Measurements from ENCODE around the gene SSH2.
"Not testable (repeated sequence)": the region's sequence is repeated elsewhere in the genome, so short reads cannot be mapped to it uniquely, and the experiment has no call there.

The SSH2 gene

GRCh38 chr17:29929533-29930408, at the start of gene SSH2:
Gene SSH2 (minus strand): TSS chr17:29930228. CDS start chr17:29930000, 228 bp downstream.
- DNase-seq = peak; percentile 90

- DNase-seq = no peak
These were observed 47.8 kb upstream of the SSH2 start for GRCh38 chr17:29977836-29978235.

- no peak for DNase-seq
These were observed 43.0 kb upstream of the SSH2 start for GRCh38 chr17:29973005-29973404.

- no peak for DNase-seq
These were observed 42.2 kb upstream of the SSH2 start for GRCh38 chr17:29972277-29972676.

- DNase-seq = no peak
These were observed 38.2 kb upstream of the SSH2 start for GRCh38 chr17:29968271-29968670.

- DNase-seq = no peak
These were observed 32.6 kb upstream of the SSH2 start for GRCh38 chr17:29962656-29963055.

GRCh38 chr17:29959658-29960337, 29.8 kb upstream of the SSH2 start:
- no peak for DNase-seq

- DNase-seq = no peak
These were observed 29.1 kb upstream of the SSH2 start for GRCh38 chr17:29958947-29959657.

GRCh38 chr17:29957488-29957887, 27.5 kb upstream of the SSH2 start:
- DNase-seq = not testable (repeated sequence)

- DNase-seq = no peak
These were observed 26.2 kb upstream of the SSH2 start for GRCh38 chr17:29956225-29956624.

GRCh38 chr17:29954405-29954804, 24.4 kb upstream of the SSH2 start:
- no peak for DNase-seq

- no peak for DNase-seq
These were observed 19.7 kb upstream of the SSH2 start for GRCh38 chr17:29949696-29950095.

GRCh38 chr17:29948448-29949215, 18.6 kb upstream of the SSH2 start:
- DNase-seq = no peak

GRCh38 chr17:29945281-29945680, 15.3 kb upstream of the SSH2 start:
- no peak for DNase-seq

GRCh38 chr17:29941334-29941733, 11.3 kb upstream of the SSH2 start, which contains the start of gene EFCAB5:
Gene EFCAB5 (plus strand): TSS chr17:29941634. CDS start chr17:29941797, 163 bp downstream.
- DNase-seq = no peak

- DNase-seq = no peak
These were observed 6.7 kb upstream of the SSH2 start for GRCh38 chr17:29936724-29937123.

- DNase-seq = not testable (repeated sequence)
These were observed 5.9 kb upstream of the SSH2 start for GRCh38 chr17:29935909-29936308.

GRCh38 chr17:29933379-29933778, 3.4 kb upstream of the SSH2 start:
- DNase-seq = no peak

- peak; percentile 85 for DNase-seq
These were observed 1.4 kb upstream of the SSH2 start for GRCh38 chr17:29931231-29931932.

- no peak for DNase-seq
These were observed 482 bp upstream of the SSH2 start for GRCh38 chr17:29930409-29931010.

- DNase-seq = no peak
These were observed 959 bp downstream of the SSH2 start for GRCh38 chr17:29929006-29929532.

Measured in CD4-positive, alpha-beta T cell treated with Interleukin-10 for 1 hour (primary cell).